HG03460 (cell line): Measurements from ENCODE around the gene SLC5A10.

Source experiments
- ATAC-seq: cut with Tn5 transposase; IDR thresholded peaks from one replicate; pipeline ENCODE4 v1.9.1; 2021; ENCODE audit not compliant: unreplicated experiment

SLC5A10 gene

DNA sequence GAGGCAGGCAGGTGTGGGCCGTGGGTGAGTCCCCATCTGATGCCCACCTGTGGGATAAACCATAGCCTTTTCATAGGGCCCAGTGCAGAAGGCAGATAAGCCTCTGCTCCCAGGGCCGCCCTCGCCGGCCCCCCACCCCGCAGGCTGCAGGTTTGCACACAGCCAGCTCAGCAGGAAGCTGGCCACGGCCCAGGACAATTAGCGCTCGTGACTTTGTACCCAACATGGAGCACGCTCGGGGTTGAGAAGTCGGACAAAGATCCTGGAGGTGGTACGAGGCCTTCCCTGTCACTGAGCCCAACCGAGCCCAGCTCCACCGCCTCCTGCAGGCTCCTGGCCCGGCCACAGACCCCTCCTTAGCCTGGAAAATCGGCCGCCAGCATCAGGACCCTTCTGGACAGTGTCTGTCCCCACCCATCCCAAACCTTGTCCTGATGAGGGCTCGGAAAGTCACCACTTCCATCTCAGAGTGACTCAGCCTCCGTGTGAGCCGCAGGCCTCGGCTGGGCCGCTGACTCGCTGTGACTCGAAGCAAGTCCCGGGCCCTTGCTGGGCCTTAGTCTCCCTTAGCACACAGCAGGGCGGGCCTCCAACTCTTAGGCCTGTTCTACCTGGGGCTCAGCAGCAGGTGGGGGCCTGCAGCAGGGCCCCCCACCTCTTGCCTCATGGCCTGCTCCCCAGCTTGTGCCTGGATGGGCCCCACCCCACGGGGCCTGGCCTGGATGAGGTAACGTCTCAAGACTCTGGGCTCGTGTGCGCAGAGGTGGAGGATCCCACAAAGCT lies 29.9 kb downstream of the SLC5A10 start:
- no peak for ATAC-seq

DNA sequence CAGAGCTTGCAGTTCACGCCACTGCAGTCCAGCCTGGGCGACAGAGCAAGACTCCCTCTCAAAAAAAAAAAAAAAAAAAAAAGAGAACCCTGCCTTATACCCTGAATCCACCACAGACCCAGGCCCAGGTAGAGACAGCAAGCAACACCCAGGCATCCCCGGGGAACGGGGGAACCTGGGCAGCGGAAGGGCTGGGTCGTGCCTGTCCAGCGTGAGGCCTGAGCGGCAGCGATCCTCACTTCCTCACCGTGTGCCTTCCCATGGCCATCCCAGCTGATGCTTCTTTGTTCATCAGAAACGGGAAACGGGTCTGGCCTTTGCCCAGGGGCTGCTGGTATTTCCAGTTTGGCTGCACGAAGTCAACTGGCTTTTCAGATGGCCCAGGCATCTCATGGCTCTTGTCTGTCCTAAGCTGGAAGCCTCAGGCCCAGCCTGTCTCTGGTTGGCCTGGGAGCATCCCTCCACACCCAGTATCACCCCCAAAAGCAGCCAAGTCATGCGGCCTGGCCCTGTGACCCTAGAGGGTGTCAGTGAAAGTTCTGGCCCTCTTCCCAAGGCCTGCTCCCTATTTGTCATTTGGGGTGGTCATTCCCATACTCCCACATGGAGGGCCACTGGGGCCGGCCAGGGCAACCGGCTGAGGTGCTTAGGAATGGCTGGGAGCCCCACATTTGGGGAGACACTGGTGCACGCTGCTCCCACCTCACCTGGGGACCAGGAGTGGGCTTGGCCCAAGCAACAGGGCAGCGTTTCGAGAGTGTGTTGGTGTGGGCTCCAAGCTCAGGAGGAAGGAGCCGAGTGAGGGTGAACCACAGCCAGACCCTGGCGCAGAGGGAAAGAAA lies 32.5 kb downstream of the SLC5A10 start:
- no peak for ATAC-seq

DNA sequence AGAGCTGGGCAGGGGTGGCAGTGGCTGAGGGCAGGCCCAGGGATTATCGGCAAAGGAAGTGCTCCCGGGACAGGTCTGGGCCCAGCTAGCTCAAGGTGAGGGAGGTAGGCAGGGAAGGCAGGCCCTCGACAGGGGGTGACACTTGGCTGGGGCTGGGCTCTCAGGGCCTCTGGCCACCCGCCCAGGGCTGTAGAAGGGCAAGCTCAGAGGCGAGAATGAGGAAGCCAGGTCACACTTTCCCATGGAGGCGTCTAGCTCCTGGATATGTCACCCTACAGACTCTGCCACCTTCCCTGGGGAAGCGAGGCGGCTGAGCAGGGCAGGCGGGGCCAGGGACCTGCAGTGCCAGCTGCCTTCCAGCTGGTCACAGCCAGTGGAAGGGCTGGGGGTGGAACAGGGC lies 33.5 kb downstream of the SLC5A10 start:
- no peak for ATAC-seq

DNA sequence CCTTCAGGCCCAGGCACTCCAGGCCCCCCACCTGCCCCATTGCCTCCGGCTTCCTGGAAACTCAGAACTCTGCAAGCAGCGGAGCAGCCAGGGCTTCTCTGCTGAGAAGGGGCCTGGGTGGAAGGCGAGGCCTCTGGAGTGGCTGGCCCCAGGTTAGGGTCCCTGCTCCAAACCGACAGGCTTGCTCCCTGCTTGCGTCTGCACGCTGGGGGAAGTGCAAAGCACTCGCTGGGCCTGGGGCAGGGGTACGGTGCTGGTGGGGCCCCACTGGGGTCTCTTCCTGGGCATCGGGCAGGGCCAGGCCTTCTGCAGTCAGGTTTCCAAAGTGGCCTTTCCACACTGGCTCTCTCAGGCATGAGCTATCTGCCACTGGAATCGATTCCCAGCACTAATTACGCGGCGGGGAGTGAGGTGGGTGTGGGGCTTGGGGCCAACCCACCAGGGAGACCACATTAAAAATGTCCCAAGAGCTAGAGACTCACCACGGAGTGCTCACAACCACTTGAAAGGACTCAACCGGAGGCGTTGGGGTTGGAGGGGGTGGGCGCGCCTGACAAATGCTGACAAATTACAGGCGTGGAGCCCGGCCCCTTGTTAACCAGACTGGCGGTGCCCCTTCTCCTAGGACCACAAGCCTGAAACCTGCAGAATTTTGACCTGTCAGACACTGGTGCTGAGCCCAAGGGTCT lies 34.7 kb downstream of the SLC5A10 start:
- no peak for ATAC-seq

DNA sequence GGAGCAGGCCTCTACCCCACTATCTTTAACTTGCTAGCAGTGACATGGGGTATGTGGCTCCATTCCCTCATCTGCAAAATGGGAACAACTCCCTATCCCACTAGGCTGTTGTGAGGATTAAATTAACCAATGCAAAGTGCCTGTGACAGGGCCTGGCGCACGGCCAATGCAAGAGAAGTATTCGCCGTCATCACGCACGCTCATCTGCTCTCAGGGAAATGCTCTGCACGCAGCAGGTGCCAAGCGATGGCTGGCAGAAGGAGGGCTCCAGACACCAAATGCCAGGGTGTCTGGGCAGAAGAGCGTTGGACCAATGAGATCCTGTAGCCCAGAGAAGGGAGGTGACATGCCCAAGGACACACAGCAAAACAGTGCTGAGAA lies 35.3 kb downstream of the SLC5A10 start:
- no peak for ATAC-seq

DNA sequence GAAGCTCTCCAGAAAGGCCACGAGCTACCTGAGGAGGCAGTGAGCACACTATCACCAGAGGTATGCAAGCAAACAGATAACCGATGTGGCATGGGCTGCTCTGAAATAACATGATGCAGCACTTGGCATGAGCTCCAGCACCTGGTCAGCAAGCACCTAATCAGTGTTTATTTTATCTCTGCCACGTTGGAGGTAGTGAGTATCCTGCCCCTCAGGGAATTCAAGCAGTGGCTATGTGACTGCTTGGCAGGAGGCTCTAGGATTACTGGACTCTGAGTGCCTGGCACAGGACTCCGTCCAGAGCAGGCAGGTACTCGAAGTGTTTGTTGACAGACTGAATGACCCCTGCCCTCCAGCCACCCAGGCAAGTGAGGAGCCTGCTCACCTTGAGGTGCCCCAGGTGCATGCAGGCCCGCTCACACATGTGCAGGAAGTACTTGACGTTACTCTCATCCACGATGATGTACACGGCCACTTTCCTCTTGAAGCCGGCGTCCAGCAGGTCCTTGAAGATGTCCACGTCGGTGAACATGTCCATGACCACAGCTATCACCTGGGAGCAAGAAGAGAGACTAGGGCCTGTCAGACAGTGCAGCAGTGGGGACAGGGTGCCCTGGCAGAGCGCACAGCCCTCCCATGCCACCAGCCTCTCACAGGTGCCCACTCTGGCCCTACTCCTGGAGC lies 36.0 kb downstream of the SLC5A10 start:
- ATAC-seq, result no peak

DNA sequence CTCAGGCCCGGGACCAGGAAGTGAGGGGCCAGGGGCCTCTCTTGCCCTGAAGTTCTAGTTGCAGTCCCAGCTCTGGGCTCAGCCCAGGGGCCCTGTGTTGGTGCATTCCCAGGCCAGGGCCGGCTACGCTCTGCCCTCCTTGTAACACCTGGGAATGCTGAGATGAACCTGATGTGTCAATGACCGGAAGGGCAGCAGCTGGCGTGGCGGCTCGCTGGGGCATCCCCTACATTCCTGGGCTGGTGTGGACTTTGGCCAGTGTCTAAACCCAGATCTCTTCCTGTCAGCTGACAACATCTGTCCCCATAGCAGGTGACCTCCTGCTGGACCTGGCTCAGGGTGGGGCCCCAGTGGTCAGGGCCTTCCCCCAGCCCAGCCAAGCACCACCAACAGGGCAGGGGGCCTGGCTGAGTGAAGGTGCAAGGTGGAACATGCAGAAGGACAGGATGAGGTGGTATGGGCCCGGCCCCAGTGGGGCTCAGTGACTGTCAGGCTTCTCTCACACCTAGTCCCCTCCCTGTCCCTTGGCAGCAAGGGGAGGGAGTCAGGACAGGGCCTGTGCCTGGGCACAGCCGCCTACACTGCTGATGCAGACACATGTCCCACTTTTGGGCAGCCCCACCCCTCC lies 36.7 kb downstream of the SLC5A10 start:
- no peak for ATAC-seq

DNA sequence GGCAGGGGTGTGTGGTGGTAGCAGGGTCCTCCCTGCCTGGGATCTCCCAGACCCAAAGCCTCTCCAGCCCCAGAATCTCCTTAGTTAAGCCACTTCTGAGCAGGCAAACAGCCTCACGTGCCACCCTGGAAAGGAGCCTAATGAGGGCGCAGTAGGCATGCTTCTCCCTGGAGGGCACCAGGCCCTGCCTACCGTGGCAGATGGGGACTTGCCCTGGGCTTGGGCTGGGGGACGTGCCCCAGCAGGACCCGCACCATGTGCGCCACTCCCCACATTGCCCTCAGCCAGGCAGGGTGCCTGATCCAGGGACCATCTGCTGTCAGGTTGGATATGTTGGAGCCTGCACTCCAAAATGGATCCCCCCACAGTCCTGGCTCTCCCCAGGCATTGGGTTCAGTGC lies 38.4 kb downstream of the SLC5A10 start:
- no peak for ATAC-seq

DNA sequence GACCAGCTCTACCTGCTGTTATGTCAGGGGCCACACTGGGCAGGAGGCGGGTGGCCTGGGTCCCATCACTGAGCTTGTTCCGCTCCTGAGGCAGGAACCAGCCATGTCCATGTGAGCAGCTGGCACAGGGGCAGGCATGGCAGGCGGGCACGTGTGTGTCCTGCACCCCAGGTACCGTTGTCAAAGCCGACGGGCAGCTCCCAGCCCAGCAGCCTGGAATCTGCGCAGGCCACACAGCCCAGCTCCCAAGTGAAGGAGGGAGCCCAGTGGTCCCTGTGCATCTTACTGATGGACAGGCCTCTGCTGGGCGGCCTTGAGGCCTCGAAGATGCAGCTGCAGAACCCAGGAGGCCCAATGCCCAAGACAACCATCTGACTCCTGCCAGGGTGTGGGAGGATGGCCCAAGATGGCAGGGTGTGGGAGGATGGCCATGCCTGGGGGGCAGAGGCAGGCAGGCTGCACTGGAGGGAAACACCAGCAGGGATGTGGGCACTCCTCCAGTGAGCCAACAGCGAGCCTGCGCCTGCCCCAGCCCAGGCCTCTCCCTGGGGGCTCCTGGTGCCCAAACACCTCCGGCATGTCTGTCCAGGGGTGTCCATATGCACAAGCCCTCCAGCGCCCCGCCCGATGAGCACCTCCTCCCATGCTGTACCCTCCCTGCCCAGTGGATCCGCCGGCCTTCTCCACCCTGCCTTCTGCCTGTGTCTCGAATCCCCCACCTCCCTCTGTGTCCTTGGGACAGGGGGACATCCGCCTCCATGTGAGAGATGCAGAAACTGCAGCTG lies 39.8 kb downstream of the SLC5A10 start:
- no peak for ATAC-seq

DNA sequence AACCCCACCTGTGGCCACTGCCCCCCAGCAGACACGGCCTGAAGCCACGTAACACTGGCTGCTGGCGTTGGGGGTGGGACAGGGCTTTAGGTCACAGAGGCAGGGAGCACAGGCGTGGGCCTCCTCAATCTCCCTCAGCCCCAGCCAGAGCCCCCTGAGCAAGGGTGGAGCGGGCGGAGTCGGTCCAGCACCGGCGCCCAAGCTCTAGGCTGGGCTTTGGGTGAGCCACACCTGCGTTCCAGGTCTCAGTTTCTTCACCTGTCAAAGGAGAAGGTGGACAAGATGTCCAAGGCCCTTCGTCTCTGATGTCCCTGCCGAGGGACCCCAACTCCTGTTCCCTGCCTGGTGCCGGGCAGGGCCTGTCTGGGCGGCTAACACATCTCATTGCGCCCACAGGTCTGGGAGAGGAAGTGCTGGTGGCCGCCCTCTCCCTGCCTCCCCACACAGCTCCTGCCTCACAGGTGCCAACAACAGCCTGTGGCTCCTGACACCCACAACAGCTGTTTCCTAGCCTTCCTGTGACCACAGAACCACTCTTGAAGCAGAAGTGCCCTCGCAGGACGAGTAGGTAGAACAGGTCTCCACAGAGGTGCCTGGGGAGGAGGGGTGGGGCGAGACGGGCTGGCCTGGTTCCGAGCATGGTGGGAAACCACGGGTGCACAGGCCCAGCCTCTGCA lies 40.6 kb downstream of the SLC5A10 start:
- no peak for ATAC-seq

DNA sequence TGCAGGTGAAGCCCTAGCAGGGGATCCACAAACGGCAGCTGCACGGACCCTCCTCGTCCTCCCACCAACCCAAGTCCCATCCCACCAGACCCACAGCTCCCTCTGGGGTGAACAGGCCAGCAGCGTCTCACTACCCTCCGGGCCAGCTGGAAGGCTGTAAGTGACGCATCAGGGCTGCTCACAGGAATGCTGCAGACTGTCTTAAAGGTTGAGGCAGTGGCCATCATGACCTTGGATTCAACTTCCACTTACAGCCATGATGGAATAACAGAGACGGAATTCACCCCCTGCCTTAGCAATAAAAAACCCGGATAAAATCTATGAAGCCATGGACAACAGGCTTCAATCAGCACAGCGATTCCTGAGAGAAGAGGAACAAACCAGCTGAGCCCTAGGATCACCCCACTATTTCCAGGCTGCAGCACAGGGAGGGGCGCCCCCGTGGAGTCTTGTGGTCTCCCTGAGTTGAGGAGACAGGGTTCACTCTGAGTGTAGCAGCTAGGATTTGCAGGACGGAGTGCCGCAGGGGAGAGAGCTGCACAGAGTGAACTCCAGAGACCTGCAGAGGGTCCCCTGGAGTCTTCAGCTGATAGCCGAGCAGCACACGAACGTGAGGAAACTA lies 42.1 kb downstream of the SLC5A10 start:
- no peak for ATAC-seq

DNA sequence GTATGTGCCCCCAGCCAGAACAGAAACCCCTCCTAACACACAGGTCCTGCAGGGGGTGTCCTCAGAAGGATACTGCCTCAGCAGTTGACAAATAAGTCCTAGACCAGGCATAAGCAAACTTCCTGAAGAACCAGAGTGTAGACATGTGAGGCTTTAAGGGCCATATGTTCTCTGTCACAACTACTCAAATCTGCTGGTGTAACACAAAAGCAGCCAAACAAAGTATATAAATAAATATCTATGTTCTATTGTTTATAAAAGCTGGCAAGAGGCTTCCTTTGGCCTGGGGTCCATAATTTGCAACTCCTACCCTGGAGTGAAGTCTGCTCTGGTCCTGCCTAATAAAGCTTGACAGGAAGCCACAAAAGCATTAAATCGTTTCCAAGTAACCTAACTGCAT lies 42.7 kb downstream of the SLC5A10 start:
- no peak for ATAC-seq

DNA sequence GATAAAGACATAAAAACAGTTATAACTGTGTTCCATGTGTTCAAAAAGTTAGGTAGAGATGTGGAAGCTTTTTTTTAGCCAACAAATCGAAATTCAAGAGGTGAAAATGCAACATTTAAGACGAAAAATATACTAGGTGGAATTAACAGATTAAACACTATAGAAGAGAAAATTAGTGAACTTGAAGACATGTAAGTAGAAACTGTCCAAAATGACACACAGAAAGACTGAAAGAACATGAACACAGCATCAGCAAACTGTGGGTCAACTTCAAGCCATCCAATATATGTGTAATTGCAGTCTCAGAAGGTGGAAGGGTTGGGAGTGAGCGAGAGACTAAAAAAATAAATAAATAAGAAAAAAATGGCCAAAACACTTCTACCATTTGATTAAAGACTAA lies 43.3 kb downstream of the SLC5A10 start:
- ATAC-seq, result no peak

DNA sequence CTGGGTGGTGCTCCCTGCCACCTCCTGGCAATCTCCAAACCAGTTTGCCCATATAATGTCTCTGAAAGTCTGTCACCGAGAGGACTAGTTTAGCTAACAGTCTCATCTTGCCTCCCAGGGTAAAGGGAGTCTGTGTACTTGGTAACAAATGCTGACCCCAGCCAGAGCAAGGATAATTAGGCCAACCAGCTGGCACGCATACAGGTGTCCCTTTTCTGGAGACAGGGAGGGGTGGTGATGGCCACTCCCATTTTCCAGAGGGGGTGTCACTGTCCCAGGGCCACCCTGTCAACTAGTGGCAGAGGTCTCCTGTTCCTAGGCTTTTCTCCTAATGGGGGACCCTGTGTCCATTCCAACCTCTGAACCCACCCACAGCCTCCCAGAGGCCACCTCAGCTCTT lies 44.5 kb downstream of the SLC5A10 start:
- no peak for ATAC-seq

DNA sequence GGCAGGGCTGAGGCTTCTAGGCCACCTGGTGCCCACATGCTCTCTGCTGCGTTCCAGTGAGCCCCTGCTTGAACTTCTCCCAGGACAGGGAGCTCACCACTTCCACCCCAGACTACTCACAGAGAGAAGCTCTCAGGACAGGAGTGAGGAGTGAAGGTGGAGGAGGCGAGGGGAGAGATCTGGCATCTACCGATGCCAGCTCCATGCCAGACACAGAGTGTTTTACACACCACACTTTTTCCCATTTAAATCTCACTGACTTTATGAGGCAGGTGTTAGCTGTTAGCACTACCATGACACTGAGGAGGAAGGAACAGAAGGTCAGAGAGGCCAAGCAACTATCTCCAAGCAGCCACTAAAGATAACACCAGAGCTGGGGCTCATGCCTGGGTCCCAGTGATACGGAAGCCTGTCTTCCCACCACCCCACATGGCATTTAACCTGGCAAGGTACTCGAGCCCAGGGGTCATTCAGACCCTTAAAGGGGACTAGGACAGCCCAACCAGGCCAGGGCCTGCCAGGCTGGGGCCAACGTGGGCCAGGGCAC lies 45.8 kb downstream of the SLC5A10 start:
- ATAC-seq, result no peak

DNA sequence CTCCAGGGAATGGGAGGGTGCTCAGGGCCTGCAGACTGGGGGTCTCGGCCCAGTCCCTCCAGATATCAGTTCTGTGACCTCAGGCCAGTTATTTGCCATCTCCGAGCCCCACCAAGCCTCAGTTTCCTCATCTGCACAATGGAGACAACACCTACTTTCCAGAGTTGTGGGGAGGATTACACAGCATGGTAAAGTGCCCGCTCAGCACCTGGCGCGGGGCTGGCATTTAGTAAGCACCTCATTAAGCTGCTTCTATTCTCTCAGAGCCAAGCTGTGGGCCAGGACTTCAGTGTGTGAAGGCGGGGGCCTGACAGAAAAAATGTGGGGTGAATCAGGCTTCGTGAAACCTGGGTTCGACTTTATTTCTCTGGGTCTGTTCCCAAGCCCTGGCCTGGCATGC lies 47.4 kb downstream of the SLC5A10 start:
- ATAC-seq, result no peak

DNA sequence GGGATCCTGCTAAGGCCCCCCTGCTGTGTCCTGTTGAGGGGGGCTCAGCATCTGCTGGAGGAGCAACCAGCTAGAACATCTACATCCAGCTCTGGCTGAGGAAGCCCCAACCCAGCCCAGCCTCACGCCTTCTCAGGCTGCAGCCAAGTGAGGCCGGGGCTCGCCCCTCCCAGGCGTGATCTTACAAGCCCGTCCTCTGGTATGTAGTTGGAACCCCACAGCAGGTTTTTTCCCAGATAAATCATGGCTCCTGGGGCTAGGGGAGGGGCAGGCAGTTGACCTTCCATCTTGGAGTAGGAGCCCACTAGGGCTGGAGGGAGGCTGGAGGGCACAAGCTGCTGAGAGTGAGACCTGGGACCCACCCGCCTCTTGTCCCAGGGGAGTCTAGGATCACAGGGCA lies 47.9 kb downstream of the SLC5A10 start:
- no peak for ATAC-seq

DNA sequence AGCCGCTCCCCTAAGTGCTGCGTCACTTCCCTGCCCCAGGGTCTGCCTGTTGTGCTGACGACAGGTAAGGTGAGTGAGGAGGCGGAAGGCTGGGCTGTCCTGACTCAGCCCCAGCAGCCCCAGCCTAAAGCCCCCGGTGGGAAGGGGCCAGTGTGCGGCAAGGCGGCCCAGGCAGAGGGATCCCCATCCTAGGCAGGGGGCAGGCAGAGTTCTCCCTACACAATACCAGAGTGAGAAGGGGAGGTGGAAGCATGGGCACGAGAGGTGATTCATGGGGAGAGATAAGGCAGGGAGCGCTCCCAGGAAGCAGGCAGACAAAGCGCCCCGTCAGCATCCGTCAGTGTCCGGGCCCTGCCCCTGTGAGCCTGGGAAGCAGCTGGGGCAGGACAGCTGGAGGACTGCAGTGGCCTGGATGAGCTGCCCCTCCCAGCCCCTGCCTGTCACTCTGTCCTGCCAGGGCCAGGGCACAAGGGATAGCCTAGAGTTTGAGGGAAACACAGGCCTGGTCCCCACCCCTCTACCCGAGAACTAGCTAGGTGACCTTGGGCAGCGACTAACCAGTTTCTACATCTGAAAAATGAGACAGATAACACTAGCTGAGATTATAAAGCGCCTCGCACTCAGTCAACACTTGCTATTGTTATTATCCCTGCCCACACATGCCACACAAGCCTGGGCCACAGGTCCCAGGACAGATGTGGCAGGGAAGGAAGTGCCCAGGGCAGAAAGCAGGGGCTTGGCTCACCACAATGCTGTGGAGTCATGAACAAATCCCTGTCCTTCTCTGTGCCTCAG lies 48.8 kb downstream of the SLC5A10 start:
- ATAC-seq, result no peak
